ENCODE measurements around the gene GPR157. TPM values are rescaled to one million over a fixed set of nuclear protein-coding genes. Genes with fewer than 3 reads are reported as not detected.

Gene GPR157
- polyA plus RNA-seq, 3 donors, result 0.56 to 1.1 (median 0.72) TPM

- no peak for TF ChIP-seq CTCF (IDR thresholded peaks at IDR 0.05)
- WGBS (ENCODE audit: insufficient coverage), result no CpG with 5 or more reads among the region's 4 CpGs
- Mint-ChIP-seq H3K36me3 (no peaks in the 10 kb centered on the region), H3K4me3 (no peak overlapping the region), H3K9me3 (peaks cover 0 to 2% (median 0%) of the 10 kb centered on the region in 7 donors), H3K4me1 (peaks cover 2% of the 10 kb centered on the region), H3K27me3 (ENCODE audit: low read depth in 3 of 3) (peaks cover 0 to 5% (median 0%) of the 10 kb centered on the region in 3 donors), H3K27ac (no peak overlapping the region)
- no peak overlapping the region for H3K4me2 ChIP-seq (replicated peaks; ENCODE audit: extremely low read depth, low read length, poor library complexity, severe bottlenecking)
- no peak overlapping the region for H3K4me3 ChIP-seq (replicated peaks in 1 of 3; ENCODE audit: low read depth in 2 of 3, low read length in 3 of 3)
- intact Hi-C loops (cut with micrococcal nuclease), result no loop called here
- DNase-seq, result no peak
- no peaks in the 10 kb centered on the region for H3K27me3 ChIP-seq (ENCODE audit: control insufficient read depth in 2 of 2, insufficient read depth in 2 of 2, low read length in 2 of 2)
- no peaks in the 10 kb centered on the region for H4K20me1 ChIP-seq (ENCODE audit: insufficient read depth, low read length)
- no peak overlapping the region for H3K9ac ChIP-seq (ENCODE audit: insufficient read depth, low read length, poor library complexity, severe bottlenecking)
- H3K9me3 ChIP-seq (replicated peaks in 1 of 2; ENCODE audit: control insufficient read depth in 1 of 2, insufficient read depth in 1 of 2, low read length in 2 of 2), result no peaks in the 10 kb centered on the region
- H3K36me3 ChIP-seq (replicated peaks in 1 of 2; ENCODE audit: control insufficient read depth in 1 of 2, insufficient read depth in 2 of 2, low read length in 2 of 2), result no peaks in the 10 kb centered on the region
- no peak overlapping the region for H3K27ac ChIP-seq (ENCODE audit: low read depth in 1 of 2, low read length in 2 of 2)
- no peaks in the 10 kb centered on the region for H3K79me2 ChIP-seq (ENCODE audit: insufficient read depth, low read length)
- no peaks in the 10 kb centered on the region for H3K4me1 ChIP-seq (ENCODE audit: control insufficient read depth in 1 of 2, insufficient read depth in 2 of 2, low read length in 2 of 2)
- no peak overlapping the region for H2AFZ ChIP-seq (ENCODE audit: insufficient read depth, low read depth, low read length, poor library complexity, severe bottlenecking)
Observed at GRCh38 chr1:9153152-9153551, 24.2 kb upstream of the GPR157 start.

- H2AFZ ChIP-seq (ENCODE audit: insufficient read depth, low read depth, low read length, poor library complexity, severe bottlenecking), result no peak overlapping the region
- no peak overlapping the region for H3K27ac ChIP-seq (ENCODE audit: low read depth in 1 of 2, low read length in 2 of 2)
- no peak overlapping the region for H3K4me2 ChIP-seq (replicated peaks; ENCODE audit: extremely low read depth, low read length, poor library complexity, severe bottlenecking)
- no peaks in the 10 kb centered on the region for H3K36me3 Mint-ChIP-seq
- no peak for TF ChIP-seq CTCF (IDR thresholded peaks at IDR 0.05)
- no peak for DNase-seq
- intact Hi-C loops (cut with micrococcal nuclease), result no loop called here
- H3K9ac ChIP-seq (ENCODE audit: insufficient read depth, low read length, poor library complexity, severe bottlenecking), result no peak overlapping the region
- H3K4me3 ChIP-seq (replicated peaks in 1 of 3; ENCODE audit: low read depth in 2 of 3, low read length in 3 of 3), result no peak overlapping the region
- H3K4me1 ChIP-seq (ENCODE audit: control insufficient read depth in 1 of 2, insufficient read depth in 2 of 2, low read length in 2 of 2), result no peaks in the 10 kb centered on the region
- no peaks in the 10 kb centered on the region for H3K27me3 ChIP-seq (ENCODE audit: control insufficient read depth in 2 of 2, insufficient read depth in 2 of 2, low read length in 2 of 2)
- no peaks in the 10 kb centered on the region for H3K36me3 ChIP-seq (replicated peaks in 1 of 2; ENCODE audit: control insufficient read depth in 1 of 2, insufficient read depth in 2 of 2, low read length in 2 of 2)
- peak overlapping the region in 1 of 7 donors; percentile 7 for H3K27ac Mint-ChIP-seq
- no peaks in the 10 kb centered on the region for H4K20me1 ChIP-seq (ENCODE audit: insufficient read depth, low read length)
- H3K79me2 ChIP-seq (ENCODE audit: insufficient read depth, low read length), result no peaks in the 10 kb centered on the region
- H3K27me3 Mint-ChIP-seq (ENCODE audit: low read depth in 3 of 3), result peaks cover 0 to 5% (median 0%) of the 10 kb centered on the region in 3 donors
- no peaks in the 10 kb centered on the region for H3K9me3 ChIP-seq (replicated peaks in 1 of 2; ENCODE audit: control insufficient read depth in 1 of 2, insufficient read depth in 1 of 2, low read length in 2 of 2)
- WGBS (ENCODE audit: insufficient coverage), result 98% methylated on average over 8 of the region's 10 CpGs
- no peak overlapping the region for H3K4me3 Mint-ChIP-seq
- H3K4me1 Mint-ChIP-seq, result peaks cover 2% of the 10 kb centered on the region
- no peaks in the 10 kb centered on the region for H3K9me3 Mint-ChIP-seq
Observed at GRCh38 chr1:9152535-9152934, 23.6 kb upstream of the GPR157 start.
